ENCODE measurements around the gene COPB2.

The COPB2 gene

DNA sequence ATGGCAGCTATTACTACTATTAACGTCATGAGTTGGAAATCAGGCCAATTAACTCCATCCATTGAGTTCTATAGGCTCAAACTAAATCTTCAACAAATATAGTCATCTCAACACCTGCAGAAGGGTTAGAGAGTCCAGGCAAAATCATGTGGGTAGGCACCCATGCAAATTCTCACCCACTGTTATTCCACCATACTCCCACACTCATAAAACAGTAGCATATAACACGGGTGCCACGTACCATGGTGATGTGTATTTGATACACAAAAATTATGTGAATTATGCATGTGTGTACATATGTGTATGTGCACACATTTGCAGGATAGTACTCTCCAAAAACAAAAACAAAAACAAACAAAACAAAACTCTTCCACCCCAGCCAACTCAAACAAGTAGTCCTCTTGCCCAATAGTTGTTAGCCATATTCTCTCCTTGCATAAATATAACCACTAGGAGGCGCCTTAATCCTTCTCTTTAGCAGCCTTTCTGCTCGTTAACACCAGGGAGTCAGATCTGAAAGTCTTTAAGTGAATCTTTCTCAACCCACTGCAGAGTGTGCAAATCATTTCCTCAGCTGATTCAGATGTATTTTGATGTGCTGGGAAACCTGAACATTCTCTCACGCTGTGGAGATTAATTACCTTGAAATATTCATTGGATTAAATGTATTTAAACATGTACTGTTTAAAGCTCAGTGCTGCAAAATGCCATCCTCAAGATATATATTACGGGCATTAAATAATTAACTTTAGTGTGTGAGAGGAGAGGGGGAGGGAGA lies 38.0 kb upstream of the COPB2 start:
- no peak for DNase-seq (ENCODE audit: low spot score)
- peak; percentile 78 for ATAC-seq (ENCODE audit: low read depth)
- TF ChIP-seq, protein P1, sequence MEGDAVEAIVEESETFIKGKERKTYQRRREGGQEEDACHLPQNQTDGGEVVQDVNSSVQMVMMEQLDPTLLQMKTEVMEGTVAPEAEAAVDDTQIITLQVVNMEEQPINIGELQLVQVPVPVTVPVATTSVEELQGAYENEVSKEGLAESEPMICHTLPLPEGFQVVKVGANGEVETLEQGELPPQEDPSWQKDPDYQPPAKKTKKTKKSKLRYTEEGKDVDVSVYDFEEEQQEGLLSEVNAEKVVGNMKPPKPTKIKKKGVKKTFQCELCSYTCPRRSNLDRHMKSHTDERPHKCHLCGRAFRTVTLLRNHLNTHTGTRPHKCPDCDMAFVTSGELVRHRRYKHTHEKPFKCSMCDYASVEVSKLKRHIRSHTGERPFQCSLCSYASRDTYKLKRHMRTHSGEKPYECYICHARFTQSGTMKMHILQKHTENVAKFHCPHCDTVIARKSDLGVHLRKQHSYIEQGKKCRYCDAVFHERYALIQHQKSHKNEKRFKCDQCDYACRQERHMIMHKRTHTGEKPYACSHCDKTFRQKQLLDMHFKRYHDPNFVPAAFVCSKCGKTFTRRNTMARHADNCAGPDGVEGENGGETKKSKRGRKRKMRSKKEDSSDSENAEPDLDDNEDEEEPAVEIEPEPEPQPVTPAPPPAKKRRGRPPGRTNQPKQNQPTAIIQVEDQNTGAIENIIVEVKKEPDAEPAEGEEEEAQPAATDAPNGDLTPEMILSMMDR (IDR thresholded peaks at IDR 0.05; ENCODE audit: poor library complexity, severe bottlenecking), result peak; percentile 79

DNA sequence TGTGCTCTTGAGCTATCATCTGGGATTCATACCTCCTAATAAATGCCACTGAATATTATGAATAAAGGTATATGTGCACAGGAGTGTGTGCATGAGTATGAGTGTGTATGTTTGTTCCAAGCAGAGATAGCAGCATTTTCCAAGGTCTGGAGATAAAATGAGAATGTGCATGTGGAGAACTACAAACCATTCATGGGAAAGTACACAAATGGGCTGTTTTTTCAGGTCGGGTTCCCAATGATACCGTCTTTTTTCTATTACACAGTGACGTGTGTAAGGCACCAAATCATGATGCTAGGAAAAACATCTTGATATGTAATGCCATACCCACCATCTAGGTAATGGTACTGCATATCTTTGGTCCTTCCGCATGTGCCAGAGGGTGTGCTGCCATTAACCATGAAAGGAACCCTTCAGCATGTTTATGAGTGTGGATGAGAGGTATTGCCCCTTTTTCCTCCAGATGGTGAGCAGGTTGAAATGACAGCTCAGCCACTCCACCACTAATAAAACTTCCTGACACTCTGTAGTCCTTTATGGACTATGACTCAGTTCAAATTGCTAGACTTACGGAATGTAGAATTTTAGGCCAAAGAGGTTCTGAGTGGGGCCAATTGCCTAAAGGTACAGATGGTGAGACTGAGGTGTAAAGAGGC lies 36.4 kb upstream of the COPB2 start:
- Histone ChIP-seq H3K4me3 (ENCODE audit: severe bottlenecking) (no peak overlapping the region), H3K9me3 (ENCODE audit: severe bottlenecking) (no peaks in the 10 kb centered on the region), H3K36me3 (ENCODE audit: low read depth) (no peaks in the 10 kb centered on the region), H3K4me1 (ENCODE audit: insufficient read depth, poor library complexity, severe bottlenecking) (no peaks in the 10 kb centered on the region), H3K27me3 (ENCODE audit: insufficient read depth, poor library complexity, severe bottlenecking) (no peaks in the 10 kb centered on the region), H3K27ac (ENCODE audit: poor library complexity, severe bottlenecking) (no peak overlapping the region)
- DNase-seq (ENCODE audit: low spot score) (no peak), ATAC-seq (ENCODE audit: low read depth) (no peak)
- TF ChIP-seq, protein P1 (IDR thresholded peaks at IDR 0.05; ENCODE audit: poor library complexity, severe bottlenecking), result no peak

More for the DNA sequence above, 38.0 kb upstream of the COPB2 start:
- H3K27ac ChIP-seq (ENCODE audit: poor library complexity, severe bottlenecking), result no peak overlapping the region
- H3K4me3 ChIP-seq (ENCODE audit: severe bottlenecking), result no peak overlapping the region
- no peaks in the 10 kb centered on the region for H3K27me3 ChIP-seq (ENCODE audit: insufficient read depth, poor library complexity, severe bottlenecking)
- H3K4me1 ChIP-seq (ENCODE audit: insufficient read depth, poor library complexity, severe bottlenecking), result no peaks in the 10 kb centered on the region
- H3K9me3 ChIP-seq (ENCODE audit: severe bottlenecking), result no peaks in the 10 kb centered on the region
- H3K36me3 ChIP-seq (ENCODE audit: low read depth), result no peaks in the 10 kb centered on the region

DNA sequence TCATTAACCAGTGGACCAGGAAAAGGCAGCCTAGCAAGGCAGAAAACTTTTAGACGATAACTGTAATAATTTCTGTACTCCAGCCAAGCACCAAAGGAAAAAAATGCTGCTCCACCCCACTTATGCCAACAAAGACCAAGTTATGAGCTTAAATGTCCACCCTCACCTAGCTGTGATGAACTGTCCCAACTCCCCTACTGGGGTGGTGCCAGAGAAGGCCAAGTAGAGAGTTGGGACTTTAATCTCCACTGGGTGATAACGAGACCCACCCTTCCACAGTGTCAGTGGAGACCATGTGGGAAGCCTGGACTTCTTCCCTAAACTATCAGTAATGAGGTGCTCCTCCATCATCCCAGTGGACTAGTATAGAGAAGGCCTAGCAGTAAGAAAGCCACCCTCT lies 33.8 kb upstream of the COPB2 start:
- no peak for DNase-seq (ENCODE audit: low spot score)
- no peak for ATAC-seq (ENCODE audit: low read depth)
- Histone ChIP-seq H3K4me3 (ENCODE audit: severe bottlenecking) (no peak overlapping the region), H3K27me3 (ENCODE audit: insufficient read depth, poor library complexity, severe bottlenecking) (no peaks in the 10 kb centered on the region), H3K9me3 (ENCODE audit: severe bottlenecking) (no peaks in the 10 kb centered on the region), H3K4me1 (ENCODE audit: insufficient read depth, poor library complexity, severe bottlenecking) (no peaks in the 10 kb centered on the region), H3K36me3 (ENCODE audit: low read depth) (no peaks in the 10 kb centered on the region), H3K27ac (ENCODE audit: poor library complexity, severe bottlenecking) (no peak overlapping the region)
- TF ChIP-seq, protein P1 (IDR thresholded peaks at IDR 0.05; ENCODE audit: poor library complexity, severe bottlenecking), result no peak

DNA sequence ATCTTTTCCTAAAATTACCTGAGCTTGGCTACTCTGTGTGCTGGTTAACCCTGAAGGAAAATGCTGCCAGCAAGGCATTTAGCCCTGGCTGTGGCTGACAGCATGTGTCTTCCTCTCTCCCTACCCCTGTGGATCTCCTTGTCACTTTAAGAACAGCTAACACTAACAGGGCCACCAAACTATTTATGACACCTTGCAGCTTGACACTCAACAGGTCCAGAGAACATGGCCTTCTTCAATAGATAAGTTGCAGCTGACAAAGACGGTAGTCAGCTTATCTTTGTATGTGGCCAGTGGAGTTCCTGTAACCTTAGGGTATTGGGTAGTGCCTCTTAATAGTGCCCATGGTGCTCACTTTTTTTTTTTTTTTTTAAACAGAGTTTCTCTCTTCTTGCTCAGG lies 32.0 kb upstream of the COPB2 start:
- H3K36me3 ChIP-seq (ENCODE audit: low read depth), result no peaks in the 10 kb centered on the region; the same call in 1 of the 2 replicates
- no peak overlapping the region for H3K27ac ChIP-seq (ENCODE audit: poor library complexity, severe bottlenecking)
- no peaks in the 10 kb centered on the region for H3K27me3 ChIP-seq (ENCODE audit: insufficient read depth, poor library complexity, severe bottlenecking)
- peaks cover 3% of the 10 kb centered on the region for H3K9me3 ChIP-seq (ENCODE audit: severe bottlenecking)
- no peaks in the 10 kb centered on the region for H3K4me1 ChIP-seq (ENCODE audit: insufficient read depth, poor library complexity, severe bottlenecking)
- TF ChIP-seq, protein P1 (IDR thresholded peaks at IDR 0.05; ENCODE audit: poor library complexity, severe bottlenecking), result no peak
- ATAC-seq (ENCODE audit: low read depth) (no peak), DNase-seq (ENCODE audit: low spot score) (no peak)
- no peak overlapping the region for H3K4me3 ChIP-seq (ENCODE audit: severe bottlenecking)

DNA sequence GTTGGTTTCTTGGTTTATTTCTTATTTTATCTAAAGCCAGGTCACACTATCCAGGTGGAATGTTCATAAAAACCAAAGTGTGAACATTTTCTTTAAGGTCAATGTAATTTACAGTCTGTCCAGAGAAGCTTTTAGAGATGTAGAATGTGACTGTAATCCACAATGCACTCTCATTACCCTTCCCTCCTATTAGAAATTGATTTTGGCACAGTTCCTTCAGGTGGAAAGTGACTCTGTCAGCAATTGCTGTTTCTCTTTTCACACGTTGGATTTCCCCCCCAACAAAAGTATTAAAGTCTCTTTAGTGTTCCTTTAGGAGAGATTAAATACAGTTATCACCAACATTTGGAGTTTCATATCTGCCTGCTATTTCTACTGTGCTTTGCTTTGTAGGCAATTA lies 31.6 kb upstream of the COPB2 start:
- no peak for ATAC-seq (ENCODE audit: low read depth)
- no peak overlapping the region for H3K27ac ChIP-seq (ENCODE audit: poor library complexity, severe bottlenecking)

More for the DNA sequence above, 31.6 kb upstream of the COPB2 start:
- Histone ChIP-seq H3K9me3 (ENCODE audit: severe bottlenecking) (peaks cover 3% of the 10 kb centered on the region), H3K36me3 (ENCODE audit: low read depth) (no peaks in the 10 kb centered on the region; the same call in 1 of the 2 replicates), H3K27me3 (ENCODE audit: insufficient read depth, poor library complexity, severe bottlenecking) (no peaks in the 10 kb centered on the region), H3K4me1 (ENCODE audit: insufficient read depth, poor library complexity, severe bottlenecking) (no peaks in the 10 kb centered on the region), H3K4me3 (ENCODE audit: severe bottlenecking) (no peak overlapping the region)
- DNase-seq (ENCODE audit: low spot score), result no peak
- TF ChIP-seq, protein P1 (IDR thresholded peaks at IDR 0.05; ENCODE audit: poor library complexity, severe bottlenecking), result no peak

Measured in RWPE2 (cell line).